Activated T-cell treated with anti-CD3 and anti-CD28 coated beads for 48 hours (primary cell): ENCODE data around the gene UHRF2.
"Not testable (repeated sequence)": the region's sequence is repeated elsewhere in the genome, so short reads cannot be mapped to it uniquely, and the experiment has no call there.

Experiments
- DNase-seq: peaks from one replicate; pipeline ENCODE4 v3.0.0-alpha.2; 2020; ENCODE audit warnings: low read depth

The UHRF2 gene

GRCh38 chr9:6488395-6488794 is 75.4 kb downstream of the UHRF2 start:
- no peak for DNase-seq

DNA sequence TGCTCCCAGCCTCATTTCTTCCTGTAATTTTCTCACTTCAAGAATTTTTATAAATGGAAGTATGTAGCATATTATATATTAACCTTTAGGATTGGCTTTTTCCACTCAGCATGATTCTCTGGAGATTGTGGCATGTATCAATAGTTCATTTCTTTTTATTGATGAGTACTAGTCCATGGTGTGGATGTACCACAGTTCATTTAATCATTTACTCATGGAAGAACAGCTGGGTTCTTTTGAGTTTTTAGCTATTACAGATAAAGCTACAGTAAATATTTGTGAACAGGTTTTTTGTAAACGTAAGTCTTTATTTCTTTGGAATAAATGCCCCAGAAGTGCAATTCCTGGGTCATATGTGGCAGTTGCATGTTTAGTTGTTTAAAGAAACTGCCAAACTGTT is 76.1 kb downstream of the UHRF2 start:
- no peak for DNase-seq

DNA sequence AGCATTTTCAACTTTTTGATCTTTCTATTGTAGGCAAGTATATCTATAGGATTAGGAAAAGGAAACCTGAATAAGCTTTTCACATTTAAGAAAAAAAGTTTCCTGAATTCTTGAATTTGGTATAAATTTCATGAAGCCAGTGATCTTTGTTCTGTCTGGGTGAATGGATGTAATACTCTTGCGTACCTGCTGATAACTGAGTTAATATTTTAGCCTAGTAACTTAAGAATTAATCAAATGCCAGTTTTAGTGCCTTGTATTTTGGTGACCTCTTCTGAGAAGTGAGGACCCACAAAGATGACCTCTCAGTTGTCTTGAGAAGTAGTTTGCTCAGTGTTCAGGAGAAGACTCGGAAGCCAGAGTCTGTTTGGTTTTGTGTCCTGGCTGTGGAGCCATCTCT is 77.9 kb downstream of the UHRF2 start:
- DNase-seq: no peak

- no peak for DNase-seq
Measured at GRCh38 chr9:6495466-6495865, 82.5 kb downstream of the UHRF2 start.

DNA sequence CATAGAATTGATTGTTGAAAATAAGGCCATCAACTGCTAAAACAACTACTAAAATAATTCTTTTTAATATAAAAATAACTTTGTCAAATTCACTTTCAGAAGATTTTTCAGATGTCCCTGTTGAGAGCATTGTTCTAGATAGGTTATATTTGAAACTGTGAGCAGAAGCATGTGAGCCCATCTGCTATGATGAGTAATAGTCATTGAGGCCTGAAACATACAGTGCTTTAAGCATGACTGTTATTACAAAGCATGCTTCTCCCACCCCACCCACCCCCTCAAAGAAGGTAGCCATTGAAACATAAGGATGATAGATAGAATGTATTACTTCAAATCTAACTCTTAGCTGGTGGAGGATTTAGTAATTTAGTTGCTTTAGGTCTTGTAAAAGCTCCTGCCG is 86.0 kb downstream of the UHRF2 start:
- DNase-seq: no peak

DNA sequence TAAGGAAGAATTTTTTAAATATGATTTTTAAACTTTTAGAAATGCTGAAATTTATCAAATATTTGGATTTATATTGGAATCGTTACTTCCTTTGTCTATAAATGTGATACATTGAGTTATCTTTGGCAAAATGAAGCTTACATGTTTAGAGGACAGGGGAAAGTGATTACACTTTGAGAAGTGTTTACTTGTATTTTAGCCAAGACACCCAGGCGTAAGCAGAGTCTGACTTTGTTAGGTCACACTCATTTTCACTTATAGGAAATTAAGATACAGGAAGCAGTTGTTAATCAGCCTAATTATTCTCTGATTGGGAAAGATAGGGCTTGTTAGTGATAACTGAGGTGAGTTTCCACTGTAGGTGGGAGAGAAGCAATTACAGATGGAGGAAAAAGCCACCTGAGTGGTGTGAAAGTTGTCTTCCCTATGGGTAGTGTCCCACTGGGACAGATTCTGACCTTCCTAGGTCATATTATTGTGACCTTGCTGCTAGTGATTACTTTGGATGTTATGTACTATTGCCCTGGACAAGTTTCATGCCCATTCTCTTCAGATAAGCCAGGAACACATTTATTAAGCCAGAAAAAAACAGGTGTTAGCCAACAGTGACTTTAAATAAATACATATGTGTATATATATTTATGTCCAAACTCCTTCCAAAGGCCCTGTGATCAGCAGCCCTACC is 88.7 kb downstream of the UHRF2 start:
- no peak for DNase-seq

GRCh38 chr9:6502399-6502798 is 89.4 kb downstream of the UHRF2 start:
- DNase-seq: no peak

GRCh38 chr9:6506571-6506970 is 93.6 kb downstream of the UHRF2 start:
- DNase-seq: no peak

GRCh38 chr9:6512085-6512657 is 99.2 kb downstream of the UHRF2 start:
- DNase-seq: no peak

DNA sequence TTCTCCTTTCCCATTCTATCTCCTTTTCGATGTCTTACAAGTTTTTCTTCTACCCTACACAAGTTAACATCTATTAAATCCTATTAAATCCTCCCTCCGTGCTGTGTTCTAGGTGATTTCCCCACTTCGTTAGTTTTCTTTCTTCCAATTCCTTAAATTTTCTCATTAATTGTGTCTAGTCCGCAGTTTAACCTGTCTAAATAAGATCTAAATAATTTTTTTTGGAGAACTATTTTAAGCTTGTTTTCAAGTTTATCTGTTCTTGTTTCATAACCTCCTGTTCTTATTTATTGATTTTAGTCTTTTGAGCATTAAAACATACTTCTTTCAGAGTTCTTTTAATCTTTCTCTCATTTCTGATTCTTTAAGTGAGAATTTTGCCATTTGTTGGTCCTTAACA is 109.3 kb downstream of the UHRF2 start:
- no peak for DNase-seq

DNA sequence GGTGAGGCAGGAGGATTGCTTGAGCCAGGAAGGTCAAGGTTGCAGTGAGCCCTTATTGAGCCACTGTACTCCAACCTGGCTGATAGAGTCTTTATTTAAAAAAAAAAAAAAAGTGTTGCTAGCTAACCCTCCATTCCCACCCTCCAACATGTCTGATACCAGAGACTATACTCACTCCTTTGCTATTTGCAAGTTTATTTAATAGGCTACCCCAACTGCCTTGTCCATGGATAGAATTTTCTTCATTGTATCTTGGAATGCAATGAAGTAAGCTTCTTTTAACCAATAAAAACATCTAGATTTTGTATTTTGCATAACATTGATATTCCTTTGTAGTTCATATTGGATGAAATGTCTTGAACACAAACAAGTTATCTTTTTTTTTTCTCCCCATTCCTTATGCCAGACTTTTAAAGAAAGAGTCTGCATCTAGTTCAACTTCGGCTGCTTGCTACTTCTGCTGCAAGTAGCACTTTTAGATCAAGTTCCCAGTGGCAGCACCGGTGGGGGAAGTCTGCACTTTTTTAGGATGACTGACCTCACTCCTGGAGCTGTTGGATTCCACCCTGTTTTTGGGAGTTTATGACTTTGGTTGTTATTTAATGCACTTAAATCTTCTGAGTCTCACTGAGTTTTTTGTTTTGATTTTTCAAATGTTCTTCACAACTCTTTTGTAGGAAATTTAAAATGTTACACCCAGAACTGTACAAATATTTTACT is 112.5 kb downstream of the UHRF2 start:
- DNase-seq: no peak

DNA sequence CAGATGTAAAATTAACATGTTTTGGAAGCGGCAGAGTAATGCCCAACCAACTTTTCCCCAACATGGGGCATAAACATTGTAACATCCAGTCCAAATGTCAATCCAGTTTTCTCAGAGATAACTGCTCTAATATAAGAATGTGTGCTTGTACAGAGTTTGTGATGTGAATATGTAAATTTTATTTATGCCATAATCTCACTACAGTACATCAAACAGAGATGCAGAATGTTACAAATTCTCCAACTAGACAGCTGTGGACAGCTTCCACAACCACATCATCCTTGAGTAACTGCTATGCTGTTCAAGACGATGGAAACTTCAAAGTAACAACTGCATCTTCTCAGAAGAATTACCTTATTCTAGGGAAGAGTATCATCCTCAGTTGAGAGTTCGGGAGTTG is 122.6 kb downstream of the UHRF2 start:
- DNase-seq: no peak

DNA sequence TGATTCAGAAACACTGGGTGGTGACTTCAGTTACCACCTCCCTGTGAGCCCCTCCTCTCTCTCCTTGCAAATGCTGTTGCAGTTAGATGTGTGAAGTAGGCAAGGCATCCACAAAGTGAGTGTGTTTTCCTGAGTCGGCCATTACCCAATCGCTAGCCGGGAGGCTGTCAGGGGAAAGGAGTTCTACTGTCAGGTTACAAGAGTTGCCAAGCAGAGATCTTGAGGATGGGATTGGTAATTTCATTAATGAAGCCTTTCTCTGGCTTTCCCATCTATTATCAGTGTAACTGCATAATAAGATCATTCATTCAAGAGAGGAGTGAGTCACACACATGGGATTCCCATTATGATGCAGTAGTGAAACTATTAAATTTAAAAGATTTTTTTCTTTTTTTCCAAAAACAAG is 125.7 kb downstream of the UHRF2 start:
- no peak for DNase-seq

GRCh38 chr9:6542617-6543016 is 129.6 kb downstream of the UHRF2 start:
- not testable (repeated sequence) for DNase-seq

- no peak for DNase-seq
Measured at GRCh38 chr9:6543204-6543603, 130.2 kb downstream of the UHRF2 start.

DNA sequence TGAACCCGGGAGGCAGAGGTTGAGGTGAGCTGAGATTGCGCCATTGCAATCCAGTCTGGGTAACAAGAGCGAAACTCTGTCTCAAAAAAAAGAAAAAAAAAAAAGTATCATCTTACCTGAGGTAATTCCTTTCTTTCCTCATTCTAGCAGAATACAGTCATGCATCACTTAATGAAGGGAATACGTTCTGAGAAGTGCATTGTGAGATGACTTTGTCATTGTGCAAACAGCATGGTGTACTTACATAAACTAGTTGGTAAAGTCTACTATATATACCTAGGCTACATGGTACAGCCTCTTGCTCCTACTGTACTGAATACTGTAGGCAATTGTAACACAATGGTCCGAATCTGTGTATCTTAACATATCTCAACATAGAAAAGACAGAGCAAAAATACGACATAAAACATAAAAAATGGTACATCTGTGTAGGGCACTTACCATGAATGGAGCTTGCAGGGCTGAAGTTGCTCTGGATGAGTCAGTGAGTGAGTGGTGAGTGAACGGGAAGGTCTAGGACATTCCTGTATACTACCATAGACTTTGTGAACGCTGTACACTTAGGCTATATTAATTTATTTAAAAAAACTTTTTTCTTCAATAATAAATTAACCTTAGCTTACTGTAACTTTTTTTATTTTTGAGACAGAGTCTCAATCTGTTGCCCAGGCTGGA is 132.2 kb downstream of the UHRF2 start:
- DNase-seq: no peak

- no peak for DNase-seq
Measured at GRCh38 chr9:6549106-6549800, 136.3 kb downstream of the UHRF2 start.

DNA sequence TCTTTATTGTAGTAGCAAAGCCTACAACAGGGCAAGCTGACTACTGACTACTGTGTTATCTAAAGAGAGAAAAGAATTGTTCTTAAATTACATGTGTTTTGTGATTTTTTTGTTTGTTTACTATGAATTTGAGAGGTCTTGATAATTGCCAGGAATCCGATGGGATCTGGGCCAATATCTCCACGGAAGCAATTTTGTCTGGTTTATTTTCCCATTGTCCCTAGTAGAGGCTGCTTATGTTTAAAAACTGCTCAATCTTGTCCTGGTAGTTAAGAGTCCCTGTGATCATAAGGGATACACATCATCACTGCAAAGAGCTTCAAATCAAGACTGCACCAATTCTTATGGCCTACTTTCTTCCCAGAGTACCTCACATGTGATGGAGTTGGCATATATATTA is 138.1 kb downstream of the UHRF2 start:
- no peak for DNase-seq

GRCh38 chr9:6552033-6552432 is 139.0 kb downstream of the UHRF2 start:
- DNase-seq: no peak

DNA sequence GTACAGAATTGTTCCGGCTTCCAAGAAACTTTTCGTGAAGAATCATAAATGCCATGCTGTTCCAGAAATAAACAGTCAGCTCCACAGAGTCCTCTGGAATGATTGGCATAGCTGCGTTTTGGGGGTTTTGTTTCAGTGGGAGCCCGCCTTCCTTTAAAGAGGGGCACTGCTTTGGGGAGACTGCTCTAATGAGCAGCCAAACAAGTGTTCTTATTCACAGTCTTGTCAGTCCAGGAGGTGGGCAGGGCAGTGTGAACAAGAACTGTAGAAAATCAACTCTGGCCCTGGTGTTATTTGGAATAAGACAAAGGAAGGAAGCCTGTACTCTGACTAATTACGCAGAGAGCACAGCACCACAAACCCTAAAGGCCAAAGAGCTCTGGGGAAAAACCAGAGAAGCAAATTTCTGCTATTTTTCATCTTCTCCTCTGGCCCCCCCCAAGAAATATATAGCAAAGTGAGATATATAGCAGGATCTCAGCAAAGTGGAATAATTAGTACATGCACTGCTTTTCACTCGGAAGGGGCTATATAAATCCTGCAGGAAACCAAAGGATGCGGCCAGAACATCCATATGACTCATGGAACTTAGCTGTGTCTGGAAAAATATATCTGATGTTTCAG is 139.6 kb downstream of the UHRF2 start:
- DNase-seq: no peak

- DNase-seq: no peak
Measured at GRCh38 chr9:6553866-6554265, 140.9 kb downstream of the UHRF2 start.
